Calu3 (cell line): Measurements from ENCODE around the gene GNAI3. TPM values are rescaled to one million over a fixed set of nuclear protein-coding genes. Genes with fewer than 3 reads are reported as not detected.

Experiments
- BruUV-seq: library from RNA; stranded (reverse); fragments of 400-500 nt; replicated peaks from 2 replicates; lab custom pipeline; 2021; lab: Mats Ljungman, UMichigan
- CTCF ChIA-PET: fragments of 300-600 bp; sonication (Branson Sonifier 250); formaldehyde crosslinking; loops from one replicate; lab custom pipeline; 2022; ENCODE audit warnings: antibody characterized with exemption; lab: Charles Lee
- DNase-seq: peaks from one replicate; pipeline ENCODE4 v3.0.0; 2022
- H3K27ac Mint-ChIP-seq: one replicate; pipeline ENCODE4 v1.8.0; 2022; ENCODE audit warnings: mixed read lengths; ENCODE audit not compliant: unreplicated experiment
- H3K27me3 Mint-ChIP-seq: one replicate; pipeline ENCODE4 v1.8.0; 2022; ENCODE audit warnings: mixed read lengths; ENCODE audit not compliant: unreplicated experiment
- H3K36me3 Mint-ChIP-seq: one replicate; pipeline ENCODE4 v1.8.0; 2022; ENCODE audit warnings: mild to moderate bottlenecking, moderate library complexity, mixed read lengths; ENCODE audit not compliant: insufficient read depth, unreplicated experiment
- H3K4me1 Mint-ChIP-seq: one replicate; pipeline ENCODE4 v1.8.0; 2022; ENCODE audit warnings: mild to moderate bottlenecking, low read depth, mixed read lengths; ENCODE audit not compliant: unreplicated experiment
- H3K4me3 Mint-ChIP-seq: one replicate; pipeline ENCODE4 v1.8.0; 2022; ENCODE audit warnings: mild to moderate bottlenecking, low read depth, moderate library complexity, mixed read lengths; ENCODE audit not compliant: unreplicated experiment
- H3K9me3 Mint-ChIP-seq: one replicate; pipeline ENCODE4 v1.8.0; 2022; ENCODE audit warnings: low read depth, mixed read lengths; ENCODE audit not compliant: unreplicated experiment
- intact Hi-C: fragments of 100-400 bp; cut with micrococcal nuclease; formaldehyde crosslinking; loops from one replicate; pipeline ENCODE4 v1.10.0; 2022; ENCODE audit not compliant: unreplicated experiment
- total RNA-seq: library from RNA; stranded (reverse); gene quantifications from 2 replicates; pipeline ENCODE4 v1.2.3, GENCODE V29; 2022
- TF ChIP-seq, protein P1 (sequence below): fragments of 200-600 bp; IDR thresholded peaks from one replicate; pipeline ENCODE4 v1.8.0; 2022; ENCODE audit warnings: antibody characterized with exemption; ENCODE audit not compliant: unreplicated experiment

The GNAI3 gene
- total RNA-seq, 1 experiment from 2014 or later: 6.5 TPM

- no peaks in the 10 kb centered on the region for H3K36me3 Mint-ChIP-seq
- peaks cover 44% of the 10 kb centered on the region for H3K27me3 Mint-ChIP-seq
- no peak for DNase-seq
- TF ChIP-seq, protein P1, sequence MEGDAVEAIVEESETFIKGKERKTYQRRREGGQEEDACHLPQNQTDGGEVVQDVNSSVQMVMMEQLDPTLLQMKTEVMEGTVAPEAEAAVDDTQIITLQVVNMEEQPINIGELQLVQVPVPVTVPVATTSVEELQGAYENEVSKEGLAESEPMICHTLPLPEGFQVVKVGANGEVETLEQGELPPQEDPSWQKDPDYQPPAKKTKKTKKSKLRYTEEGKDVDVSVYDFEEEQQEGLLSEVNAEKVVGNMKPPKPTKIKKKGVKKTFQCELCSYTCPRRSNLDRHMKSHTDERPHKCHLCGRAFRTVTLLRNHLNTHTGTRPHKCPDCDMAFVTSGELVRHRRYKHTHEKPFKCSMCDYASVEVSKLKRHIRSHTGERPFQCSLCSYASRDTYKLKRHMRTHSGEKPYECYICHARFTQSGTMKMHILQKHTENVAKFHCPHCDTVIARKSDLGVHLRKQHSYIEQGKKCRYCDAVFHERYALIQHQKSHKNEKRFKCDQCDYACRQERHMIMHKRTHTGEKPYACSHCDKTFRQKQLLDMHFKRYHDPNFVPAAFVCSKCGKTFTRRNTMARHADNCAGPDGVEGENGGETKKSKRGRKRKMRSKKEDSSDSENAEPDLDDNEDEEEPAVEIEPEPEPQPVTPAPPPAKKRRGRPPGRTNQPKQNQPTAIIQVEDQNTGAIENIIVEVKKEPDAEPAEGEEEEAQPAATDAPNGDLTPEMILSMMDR: no peak
- no peak overlapping the region for H3K4me3 Mint-ChIP-seq
- no peaks in the 10 kb centered on the region for H3K9me3 Mint-ChIP-seq
- no TSS peak for BruUV-seq
- intact Hi-C loops: no loop called here
- CTCF ChIA-PET: no interaction called here
- peaks cover 8% of the 10 kb centered on the region for H3K4me1 Mint-ChIP-seq
- no peak overlapping the region for H3K27ac Mint-ChIP-seq
Observed at GRCh38 chr1:109521002-109521951, 27.1 kb upstream of the GNAI3 start.

DNA sequence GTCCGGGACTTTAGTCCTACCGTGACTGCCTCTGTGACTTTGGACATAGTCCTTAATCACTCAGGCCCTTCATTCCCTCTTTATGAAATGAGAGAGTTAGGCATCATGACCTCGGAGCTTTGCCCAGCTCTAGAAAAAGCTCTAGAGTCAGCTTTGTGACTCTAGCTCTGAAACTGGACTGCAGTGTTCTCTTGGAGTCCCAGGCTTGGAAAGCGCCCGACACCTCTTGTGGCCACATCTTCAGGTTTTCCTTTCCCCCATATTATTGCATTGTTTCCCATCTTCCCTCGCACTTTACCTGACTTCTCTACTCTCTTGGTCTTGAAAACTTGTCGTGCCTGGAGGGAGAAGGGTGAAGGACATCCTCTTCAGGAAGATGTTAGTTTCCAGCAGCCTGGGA, 26.4 kb upstream of the GNAI3 start:
- H3K4me1 Mint-ChIP-seq: peaks cover under 1% of the 10 kb centered on the region
- CTCF ChIA-PET: no interaction called here
- intact Hi-C loops: no loop called here
- H3K36me3 Mint-ChIP-seq: no peaks in the 10 kb centered on the region
- no TSS peak for BruUV-seq
- TF ChIP-seq, protein P1: no peak
- peaks cover 51% of the 10 kb centered on the region for H3K27me3 Mint-ChIP-seq
- no peak for DNase-seq
- H3K27ac Mint-ChIP-seq: no peak overlapping the region
- H3K4me3 Mint-ChIP-seq: no peak overlapping the region
- H3K9me3 Mint-ChIP-seq: no peaks in the 10 kb centered on the region

GRCh38 chr1:109523706-109524105, 24.7 kb upstream of the GNAI3 start:
- TF ChIP-seq, protein P1: no peak
- Mint-ChIP-seq H3K27ac (no peak overlapping the region), H3K9me3 (no peaks in the 10 kb centered on the region), H3K36me3 (no peaks in the 10 kb centered on the region), H3K27me3 (peaks cover 68% of the 10 kb centered on the region), H3K4me1 (no peaks in the 10 kb centered on the region), H3K4me3 (no peak overlapping the region)
- intact Hi-C loops: no loop called here
- DNase-seq: no peak
- CTCF ChIA-PET: no interaction called here
- no TSS peak for BruUV-seq

GRCh38 chr1:109527098-109527811, 21.2 kb upstream of the GNAI3 start:
- H3K4me3 Mint-ChIP-seq: no peak overlapping the region
- BruUV-seq: no TSS peak
- no peak for DNase-seq
- H3K36me3 Mint-ChIP-seq: no peaks in the 10 kb centered on the region
- H3K4me1 Mint-ChIP-seq: no peaks in the 10 kb centered on the region
- TF ChIP-seq, protein P1: no peak
- no peaks in the 10 kb centered on the region for H3K9me3 Mint-ChIP-seq
- CTCF ChIA-PET: no interaction called here
- intact Hi-C loops: no loop called here
- H3K27ac Mint-ChIP-seq: no peak overlapping the region
- H3K27me3 Mint-ChIP-seq: peaks cover 81% of the 10 kb centered on the region
